Lower leg skin (tissue), 4 donors: ENCODE data around the gene GSTT2B. TPM values are rescaled to one million over a fixed set of nuclear protein-coding genes. Genes with fewer than 3 reads are reported as not detected.
"Not testable (repeated sequence)": the region's sequence is repeated elsewhere in the genome, so short reads cannot be mapped to it uniquely, and the experiment has no call there.

Experiments used
- DNase-seq, 2 donors: peaks; one replicate each; pipeline ENCODE4 v3.0.0-alpha.2; 2019; ENCODE audit warnings: low spot score in 2 of 2
- H3K4me3 ChIP-seq: fragments of 200-600 bp; sonication (generic); 2 replicates; pipeline ENCODE4 v1.5.1; 2017; ENCODE audit warnings: mild to moderate bottlenecking, low read depth; ENCODE audit not compliant: poor library complexity, severe bottlenecking
- CTCF ChIP-seq, 3 donors: fragments of 450-650 bp; IDR thresholded peaks; one replicate each; pipeline ENCODE4 v1.5.1; 2016; ENCODE audit warnings: antibody characterized with exemption in 3 of 3, mild to moderate bottlenecking in 3 of 3, moderate library complexity in 2 of 3
- POLR2A ChIP-seq, 2 donors: fragments of 450-650 bp; IDR thresholded peaks; one replicate each; pipeline ENCODE4 v1.6.1; 2016 to 2017; ENCODE audit warnings: antibody characterized with exemption in 2 of 2, mild to moderate bottlenecking in 1 of 2, moderate library complexity in 1 of 2
- WGBS, 2 donors: methylation state at CpG; one replicate each; pipeline ENCODE4 v1.1.5; 2018; 5-methylcytosine and 5-hydroxymethylcytosine counted together
- intact Hi-C: fragments of 100-400 bp; cut with DNase I; formaldehyde crosslinking; loops from one replicate; pipeline ENCODE4 v1.15.0; 2023; ENCODE audit warnings: low total_unique reads
- total RNA-seq, 4 donors: library from RNA; depleted of rRNA; stranded (reverse); fragments of >200 nt; gene quantifications; one replicate each; pipeline ENCODE4 v1.1.0, GENCODE V29; 2016

The GSTT2B gene
- total RNA-seq, 4 donors from 2014 or later, result 2.4 to 14.3 (median 11.6) TPM; not detected in 1

- no peak for TF ChIP-seq CTCF (IDR thresholded peaks at IDR 0.05)
- TF ChIP-seq POLR2A (IDR thresholded peaks at IDR 0.05), result no peak
- DNase-seq, result no peak
- intact Hi-C loops, result no loop called here
- H3K4me3 ChIP-seq, result no peak overlapping the region
- WGBS, 2 donors, result 56 to 68% methylated on average over 2 of the region's 2 CpGs
Observed at GRCh38 chr22:23922921-23923320, 38.1 kb downstream of the GSTT2B start.

- intact Hi-C loops, H3K4me3 ChIP-seq: not testable (repeated sequence)
- DNase-seq, result peak in 1 of 2 donors; percentile 79
- WGBS, 2 donors, result 91 to 93% methylated on average over 13 of the region's 13 CpGs
Observed at GRCh38 chr22:23921586-23922201, 39.3 kb downstream of the GSTT2B start.

GRCh38 chr22:23920267-23920611 lies 40.8 kb downstream of the GSTT2B start:
- DNase-seq, intact Hi-C loops: not testable (repeated sequence)
- 95 to 96% methylated on average over 1 of the region's 1 CpG for WGBS, 2 donors

GRCh38 chr22:23915290-23915689 lies 45.7 kb downstream of the GSTT2B start:
- H3K4me3 ChIP-seq, result no peak overlapping the region
- peak in 1 of 2 donors; percentile 25 for DNase-seq
- intact Hi-C loops, result no loop called here
- WGBS, 2 donors, result 81 to 89% methylated on average over 3 of the region's 3 CpGs
- TF ChIP-seq CTCF (IDR thresholded peaks at IDR 0.05) (no peak), POLR2A (IDR thresholded peaks at IDR 0.05) (no peak)

More at GRCh38 chr22:23920267-23920611, 40.8 kb downstream of the GSTT2B start:
- not testable (repeated sequence) for H3K4me3 ChIP-seq

GRCh38 chr22:23913661-23914353 lies 47.2 kb downstream of the GSTT2B start:
- TF ChIP-seq POLR2A (IDR thresholded peaks at IDR 0.05) (no peak), CTCF (IDR thresholded peaks at IDR 0.05) (no peak)
- DNase-seq, result peak; percentile 98 to 100
- WGBS, 2 donors, result 0% methylated on average over 41 to 42 of the region's 44 CpGs
- peak overlapping the region; percentile 36 for H3K4me3 ChIP-seq
- intact Hi-C loops, result no loop called here

- H3K4me3 ChIP-seq, result peak overlapping the region; percentile 36
- TF ChIP-seq POLR2A (IDR thresholded peaks at IDR 0.05) (no peak), CTCF (IDR thresholded peaks at IDR 0.05) (no peak)
- DNase-seq, result no peak
- intact Hi-C loops, result no loop called here
- WGBS, 2 donors, result 0 to 3% methylated on average over 1 of the region's 1 CpG
Observed at GRCh38 chr22:23913306-23913660, 47.7 kb downstream of the GSTT2B start.
